Testis (tissue), 3 donors: ENCODE measurements around the gene PTTG2. TPM values are rescaled to one million over a fixed set of nuclear protein-coding genes. Genes with fewer than 3 reads are reported as not detected.

Source experiments
- DNase-seq: peaks from one replicate; pipeline ENCODE4 v3.0.0-alpha.2; 2019
- H3K27ac ChIP-seq, 2 donors: fragments of 200-600 bp; sonication (generic); one replicate each; pipeline ENCODE4 v1.5.1; 2019
- H3K27me3 ChIP-seq: fragments of 200-600 bp; sonication (generic); one replicate; pipeline ENCODE4 v1.5.1; 2019
- H3K36me3 ChIP-seq: fragments of 200-600 bp; sonication (generic); one replicate; pipeline ENCODE4 v1.5.1; 2017; ENCODE audit warnings: low read depth; ENCODE audit errors: missing control alignments
- H3K4me1 ChIP-seq: fragments of 200-600 bp; sonication (generic); one replicate; pipeline ENCODE4 v1.5.1; 2019
- H3K4me3 ChIP-seq, 2 donors: fragments of 200-600 bp; sonication (generic); one replicate each; pipeline ENCODE4 v1.5.1; 2017 to 2019
- H3K9me3 ChIP-seq: fragments of 200-600 bp; sonication (generic); one replicate; pipeline ENCODE4 v1.5.1; 2017
- CTCF ChIP-seq, 3 experiments: fragments of 450-650 bp in 2 of 3; fragments of 200-600 bp in 1 of 3; sonication (generic) in 1 of 3; IDR thresholded peaks; one replicate each; pipeline ENCODE4 v1.5.1; 2016 to 2019; ENCODE audit warnings: antibody characterized with exemption in 3 of 3, mild to moderate bottlenecking in 2 of 3, moderate library complexity in 1 of 3
- POLR2A ChIP-seq: fragments of 450-650 bp; IDR thresholded peaks from one replicate; pipeline ENCODE4 v1.6.1; 2017; ENCODE audit warnings: antibody characterized with exemption, mild to moderate bottlenecking, moderate library complexity
- whole genome bisulfite sequencing, 2 donors: methylation state at CpG; one replicate each; pipeline ENCODE4 v1.1.5; 2018; 5-methylcytosine and 5-hydroxymethylcytosine counted together
- intact Hi-C: fragments of 100-400 bp; cut with DNase I; formaldehyde crosslinking; loops from one replicate; pipeline ENCODE4 v1.15.1; 2023; ENCODE audit warnings: low total_unique reads
- polyA plus RNA-seq: library from polyadenylated mRNA; stranded (reverse); fragments of 350-450 nt; fragmentation: Illumina TruSeq; extraction: RNeasy Lipid Tissue Mini Kit (QIAGEN cat#74804); gene quantifications from one replicate; pipeline ENCODE4 v1.2.3, GENCODE V29; 2014; ENCODE audit warnings: low read depth, low replicate concordance; ENCODE audit not compliant: insufficient read depth
- total RNA-seq, 2 donors: library from RNA; depleted of rRNA; stranded (reverse); fragments of >200 nt; gene quantifications; one replicate each; pipeline ENCODE4 v1.2.3, GENCODE V29; 2016

PTTG2 gene
- total and polyA plus RNA-seq, 3 donors from 2014 or later: 0.50 TPM; not detected in 2

- Histone ChIP-seq H3K4me1 (peaks cover 4% of the 10 kb centered on the region), H3K9me3 (no peaks in the 10 kb centered on the region)
- no peak for TF ChIP-seq CTCF (IDR thresholded peaks at IDR 0.05)
- TF ChIP-seq POLR2A: no peak
Measured at GRCh38 chr4:37982736-37983135, 22.5 kb downstream of the PTTG2 start.

GRCh38 chr4:37983951-37984350 lies 23.8 kb downstream of the PTTG2 start:
- no peaks in the 10 kb centered on the region for H3K27me3 ChIP-seq
- H3K36me3 ChIP-seq: no peaks in the 10 kb centered on the region
- H3K27ac ChIP-seq: no peak overlapping the region
- no peak for TF ChIP-seq POLR2A
- TF ChIP-seq CTCF (IDR thresholded peaks at IDR 0.05): no peak
- intact Hi-C loops: no loop called here
- no peaks in the 10 kb centered on the region for H3K4me1 ChIP-seq
- WGBS, 2 donors: 92 to 98% methylated on average over 1 of the region's 1 CpG
- no peaks in the 10 kb centered on the region for H3K9me3 ChIP-seq
- DNase-seq: no peak
- H3K4me3 ChIP-seq: no peak overlapping the region

More at GRCh38 chr4:37982736-37983135, 22.5 kb downstream of the PTTG2 start:
- H3K27ac ChIP-seq: no peak overlapping the region
- no peak for DNase-seq
- H3K4me3 ChIP-seq: no peak overlapping the region
- no peaks in the 10 kb centered on the region for H3K36me3 ChIP-seq
- no peaks in the 10 kb centered on the region for H3K27me3 ChIP-seq
- intact Hi-C loops: no loop called here
- 80 to 91% methylated on average over 5 of the region's 5 CpGs for WGBS, 2 donors

- Histone ChIP-seq H3K27ac (no peak overlapping the region), H3K9me3 (no peaks in the 10 kb centered on the region), H3K4me1 (peaks cover 16% of the 10 kb centered on the region), H3K4me3 (no peak overlapping the region), H3K27me3 (no peaks in the 10 kb centered on the region), H3K36me3 (no peaks in the 10 kb centered on the region)
- TF ChIP-seq POLR2A (no peak), CTCF (IDR thresholded peaks at IDR 0.05) (no peak)
- 90 to 95% methylated on average over 3 of the region's 3 CpGs for WGBS, 2 donors
- intact Hi-C loops: no loop called here
- DNase-seq: no peak
Measured at GRCh38 chr4:37985730-37986275, 25.6 kb downstream of the PTTG2 start.

- H3K9me3 ChIP-seq: no peaks in the 10 kb centered on the region
- intact Hi-C loops: no loop called here
- peak overlapping the region in 1 of 2 donors; percentile 75 for H3K27ac ChIP-seq
- no peak for DNase-seq
- H3K4me3 ChIP-seq: no peak overlapping the region
- no peaks in the 10 kb centered on the region for H3K27me3 ChIP-seq
- no peak for TF ChIP-seq POLR2A
- WGBS, 2 donors: 88 to 92% methylated on average over 5 of the region's 5 CpGs
- no peaks in the 10 kb centered on the region for H3K36me3 ChIP-seq
- peaks cover 28% of the 10 kb centered on the region for H3K4me1 ChIP-seq
Measured at GRCh38 chr4:37988670-37989069, 28.5 kb downstream of the PTTG2 start.

- peaks cover 31% of the 10 kb centered on the region for H3K4me1 ChIP-seq
- peak overlapping the region; percentile 28 to 75 for H3K27ac ChIP-seq
- no peaks in the 10 kb centered on the region for H3K36me3 ChIP-seq
- H3K9me3 ChIP-seq: no peaks in the 10 kb centered on the region
- no peak overlapping the region for H3K4me3 ChIP-seq
- TF ChIP-seq CTCF (IDR thresholded peaks at IDR 0.05) (no peak), POLR2A (no peak)
- intact Hi-C loops: no loop called here
- DNase-seq: no peak
- no peaks in the 10 kb centered on the region for H3K27me3 ChIP-seq
- WGBS, 2 donors: 57 to 62% methylated on average over 8 of the region's 8 CpGs
Measured at GRCh38 chr4:37989398-37990260, 29.4 kb downstream of the PTTG2 start.
